Activated naive CD8-positive, alpha-beta T cell treated with anti-CD3 and anti-CD28 coated beads for 36 hours (primary cell): ENCODE data around the gene TRIM63. TPM values are rescaled to one million over a fixed set of nuclear protein-coding genes. Genes with fewer than 3 reads are reported as not detected.

Experiments used
- DNase-seq: peaks from one replicate; pipeline ENCODE4 v3.0.0; 2021
- H3K27ac Mint-ChIP-seq: one replicate; pipeline ENCODE4 v1.8.0; 2022; ENCODE audit warnings: mild to moderate bottlenecking, moderate library complexity, mixed read lengths
- H3K27me3 Mint-ChIP-seq: one replicate; pipeline ENCODE4 v1.8.0; 2022; ENCODE audit warnings: mild to moderate bottlenecking, mixed read lengths
- H3K36me3 Mint-ChIP-seq: one replicate; pipeline ENCODE4 v1.8.0; 2021; ENCODE audit warnings: mild to moderate bottlenecking, mixed read lengths
- H3K4me1 Mint-ChIP-seq: one replicate; pipeline ENCODE4 v1.8.0; 2021; ENCODE audit warnings: mixed read lengths
- H3K4me3 Mint-ChIP-seq: one replicate; pipeline ENCODE4 v1.8.0; 2022; ENCODE audit warnings: mild to moderate bottlenecking, moderate library complexity, mixed read lengths
- H3K9me3 Mint-ChIP-seq: one replicate; pipeline ENCODE4 v1.8.0; 2022; ENCODE audit warnings: mixed read lengths
- total RNA-seq, 2 experiments: library from RNA; stranded (reverse); gene quantifications; one replicate each; pipeline ENCODE4 v1.2.3, GENCODE V29; 2021

The TRIM63 gene
- total RNA-seq, 2 experiments from 2014 or later: not detected

- peak overlapping the region; percentile 82 for H3K4me3 Mint-ChIP-seq
- H3K27me3 Mint-ChIP-seq: no peaks in the 10 kb centered on the region
- peak overlapping the region; percentile 49 for H3K27ac Mint-ChIP-seq
- peaks cover 12% of the 10 kb centered on the region for H3K4me1 Mint-ChIP-seq
- H3K36me3 Mint-ChIP-seq: no peaks in the 10 kb centered on the region
- no peaks in the 10 kb centered on the region for H3K9me3 Mint-ChIP-seq
- DNase-seq: peak; percentile 81
These were observed 31.3 kb downstream of the TRIM63 start for GRCh38 chr1:26035959-26036755.

GRCh38 chr1:26035203-26035958 lies 32.0 kb downstream of the TRIM63 start:
- H3K27me3 Mint-ChIP-seq: no peaks in the 10 kb centered on the region
- peak; percentile 92 for DNase-seq
- peak overlapping the region; percentile 49 for H3K27ac Mint-ChIP-seq
- peaks cover 12% of the 10 kb centered on the region for H3K4me1 Mint-ChIP-seq
- H3K36me3 Mint-ChIP-seq: no peaks in the 10 kb centered on the region
- peak overlapping the region; percentile 82 for H3K4me3 Mint-ChIP-seq
- H3K9me3 Mint-ChIP-seq: no peaks in the 10 kb centered on the region

GRCh38 chr1:26034504-26035202 lies 32.8 kb downstream of the TRIM63 start:
- Mint-ChIP-seq H3K9me3 (no peaks in the 10 kb centered on the region), H3K36me3 (no peaks in the 10 kb centered on the region), H3K27ac (no peak overlapping the region), H3K4me1 (peaks cover 12% of the 10 kb centered on the region), H3K4me3 (peak overlapping the region; percentile 82), H3K27me3 (no peaks in the 10 kb centered on the region)
- DNase-seq: no peak

DNA sequence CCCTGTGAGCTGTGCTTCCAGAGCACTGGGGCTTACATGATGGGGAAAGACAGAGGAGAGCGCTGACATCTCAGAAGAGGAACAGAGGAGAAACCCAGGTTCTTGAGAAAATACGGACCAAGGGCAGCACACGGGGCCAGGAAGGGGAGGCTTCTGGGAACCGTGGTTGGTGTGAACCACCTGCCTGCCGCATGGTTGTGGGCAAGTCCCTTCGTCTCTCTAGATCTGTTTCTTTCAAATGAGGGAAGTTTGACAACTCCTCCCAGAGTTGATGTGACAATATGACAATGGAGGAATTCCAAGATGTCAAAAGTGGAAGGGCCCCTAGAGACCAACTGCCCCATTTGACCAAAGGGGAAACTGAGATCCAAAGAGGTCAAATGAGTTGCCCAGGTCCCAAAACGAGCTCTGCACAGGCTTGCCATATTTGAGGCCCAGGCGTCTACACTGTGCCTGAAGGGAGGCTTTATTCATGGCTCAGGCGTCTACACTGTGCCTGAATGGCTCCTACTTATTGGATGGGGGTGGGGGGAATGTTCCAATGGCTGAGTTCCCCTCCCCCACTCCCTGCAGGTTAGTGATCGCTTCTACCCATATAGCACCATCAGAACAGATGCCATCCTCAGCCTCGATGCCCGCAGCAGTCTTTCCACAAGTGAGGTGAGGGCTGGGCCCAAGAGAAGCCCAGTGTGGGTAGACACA lies 34.6 kb downstream of the TRIM63 start:
- H3K4me1 Mint-ChIP-seq: peaks cover 13% of the 10 kb centered on the region
- H3K27me3 Mint-ChIP-seq: no peaks in the 10 kb centered on the region
- no peak for DNase-seq
- H3K27ac Mint-ChIP-seq: no peak overlapping the region
- no peaks in the 10 kb centered on the region for H3K36me3 Mint-ChIP-seq
- H3K9me3 Mint-ChIP-seq: no peaks in the 10 kb centered on the region
- H3K4me3 Mint-ChIP-seq: no peak overlapping the region

- Mint-ChIP-seq H3K4me3 (no peak overlapping the region), H3K27ac (no peak overlapping the region), H3K9me3 (no peaks in the 10 kb centered on the region), H3K27me3 (no peaks in the 10 kb centered on the region), H3K4me1 (peaks cover 13% of the 10 kb centered on the region), H3K36me3 (no peaks in the 10 kb centered on the region)
- DNase-seq: no peak
These were observed 35.7 kb downstream of the TRIM63 start for GRCh38 chr1:26031611-26032220.

DNA sequence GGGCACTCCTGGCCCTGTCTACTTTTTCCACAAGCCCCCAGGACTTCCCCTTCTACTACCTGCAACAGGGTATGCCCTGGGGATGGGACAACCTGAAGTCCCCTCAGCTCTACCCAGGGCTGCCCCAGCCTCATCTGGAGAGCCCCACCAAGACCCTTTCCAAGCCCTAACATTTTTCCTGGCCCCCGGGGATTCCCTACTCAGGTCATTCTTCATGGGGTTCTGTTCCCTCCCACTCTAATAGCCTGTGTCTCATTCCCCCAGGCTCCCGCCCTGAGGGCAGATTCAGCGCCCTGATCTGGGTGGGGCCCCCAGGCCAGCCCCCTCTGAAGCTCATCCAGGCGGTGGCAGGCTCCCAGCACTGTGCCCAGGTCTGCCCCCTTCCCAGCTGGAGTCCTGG lies 36.2 kb downstream of the TRIM63 start:
- DNase-seq: no peak
- H3K27me3 Mint-ChIP-seq: no peaks in the 10 kb centered on the region
- H3K9me3 Mint-ChIP-seq: no peaks in the 10 kb centered on the region
- H3K36me3 Mint-ChIP-seq: no peaks in the 10 kb centered on the region
- H3K27ac Mint-ChIP-seq: no peak overlapping the region
- H3K4me1 Mint-ChIP-seq: peaks cover 10% of the 10 kb centered on the region
- H3K4me3 Mint-ChIP-seq: no peak overlapping the region

- peaks cover 6% of the 10 kb centered on the region for H3K4me1 Mint-ChIP-seq
- H3K27ac Mint-ChIP-seq: no peak overlapping the region
- no peaks in the 10 kb centered on the region for H3K36me3 Mint-ChIP-seq
- no peak overlapping the region for H3K4me3 Mint-ChIP-seq
- H3K27me3 Mint-ChIP-seq: no peaks in the 10 kb centered on the region
- no peak for DNase-seq
- no peaks in the 10 kb centered on the region for H3K9me3 Mint-ChIP-seq
These were observed 37.5 kb downstream of the TRIM63 start for GRCh38 chr1:26029864-26030481.

DNA sequence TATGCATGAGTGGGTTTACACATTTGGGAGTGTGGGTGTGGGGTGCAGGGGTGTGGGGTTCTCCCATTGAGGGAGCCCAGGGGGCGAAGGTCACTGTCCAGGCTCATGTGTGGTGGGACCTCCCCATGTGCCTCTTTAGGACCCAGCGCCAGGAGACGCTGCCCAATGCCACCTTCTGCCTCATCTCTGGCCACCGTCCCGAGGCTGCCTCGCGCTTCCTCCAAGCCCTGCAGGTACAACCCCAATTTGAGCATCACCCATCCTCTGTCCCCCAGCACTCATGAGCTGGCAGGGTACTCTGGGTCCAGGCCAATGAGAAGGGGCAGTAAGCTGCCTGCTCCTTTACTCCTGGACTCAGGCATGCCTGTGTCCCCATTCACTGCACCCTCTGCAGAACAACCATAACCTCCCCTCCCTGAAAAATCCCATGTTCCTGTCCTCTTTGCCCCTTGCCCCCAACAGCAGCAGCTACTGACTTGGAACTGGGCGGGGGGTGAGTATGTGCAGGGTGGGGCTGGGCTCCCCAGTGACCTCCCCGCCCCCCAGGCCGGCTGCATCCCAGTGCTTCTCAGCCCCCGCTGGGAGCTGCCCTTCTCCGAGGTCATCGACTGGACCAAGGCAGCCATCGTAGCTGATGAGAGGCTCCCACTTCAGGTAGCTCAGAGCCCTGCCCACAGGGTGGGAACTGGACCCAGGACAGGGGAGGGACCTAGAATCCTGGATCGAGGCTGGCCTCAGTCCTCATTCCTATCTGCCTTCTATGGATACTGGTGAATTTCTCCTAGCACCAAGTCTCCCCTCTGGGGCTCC lies 38.2 kb downstream of the TRIM63 start:
- no peak overlapping the region for H3K4me3 Mint-ChIP-seq
- H3K36me3 Mint-ChIP-seq: no peaks in the 10 kb centered on the region
- no peak for DNase-seq
- H3K27me3 Mint-ChIP-seq: no peaks in the 10 kb centered on the region
- H3K27ac Mint-ChIP-seq: no peak overlapping the region
- no peaks in the 10 kb centered on the region for H3K9me3 Mint-ChIP-seq
- peaks cover 1% of the 10 kb centered on the region for H3K4me1 Mint-ChIP-seq

DNA sequence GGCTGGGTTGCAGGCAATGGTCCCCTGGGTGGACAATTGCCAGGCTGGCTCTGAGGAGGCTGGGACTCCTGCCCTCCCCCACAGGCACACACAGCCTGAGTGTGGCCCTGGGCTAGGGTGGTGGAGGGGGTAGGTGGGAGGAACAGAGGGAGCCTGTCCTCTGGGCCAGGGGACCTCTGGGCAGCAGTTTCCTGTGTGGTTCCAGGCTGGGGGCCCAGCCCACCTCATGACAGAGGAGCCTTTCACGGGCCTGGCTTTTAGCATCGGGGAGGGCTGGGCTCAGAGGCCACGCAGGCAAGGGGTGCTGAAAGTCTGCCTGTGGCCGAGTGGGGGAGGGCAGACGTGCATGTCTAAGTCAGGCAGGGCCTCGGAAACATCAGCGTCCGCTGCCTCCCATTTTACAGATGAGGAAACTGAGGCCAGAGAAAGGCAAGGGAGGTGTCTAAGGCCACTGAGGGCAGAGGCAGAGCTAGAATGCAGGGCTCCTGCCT lies 38.9 kb downstream of the TRIM63 start:
- H3K36me3 Mint-ChIP-seq: no peaks in the 10 kb centered on the region
- H3K4me1 Mint-ChIP-seq: peaks cover 1% of the 10 kb centered on the region
- H3K9me3 Mint-ChIP-seq: no peaks in the 10 kb centered on the region
- no peak overlapping the region for H3K27ac Mint-ChIP-seq
- no peaks in the 10 kb centered on the region for H3K27me3 Mint-ChIP-seq
- DNase-seq: no peak
- no peak overlapping the region for H3K4me3 Mint-ChIP-seq

DNA sequence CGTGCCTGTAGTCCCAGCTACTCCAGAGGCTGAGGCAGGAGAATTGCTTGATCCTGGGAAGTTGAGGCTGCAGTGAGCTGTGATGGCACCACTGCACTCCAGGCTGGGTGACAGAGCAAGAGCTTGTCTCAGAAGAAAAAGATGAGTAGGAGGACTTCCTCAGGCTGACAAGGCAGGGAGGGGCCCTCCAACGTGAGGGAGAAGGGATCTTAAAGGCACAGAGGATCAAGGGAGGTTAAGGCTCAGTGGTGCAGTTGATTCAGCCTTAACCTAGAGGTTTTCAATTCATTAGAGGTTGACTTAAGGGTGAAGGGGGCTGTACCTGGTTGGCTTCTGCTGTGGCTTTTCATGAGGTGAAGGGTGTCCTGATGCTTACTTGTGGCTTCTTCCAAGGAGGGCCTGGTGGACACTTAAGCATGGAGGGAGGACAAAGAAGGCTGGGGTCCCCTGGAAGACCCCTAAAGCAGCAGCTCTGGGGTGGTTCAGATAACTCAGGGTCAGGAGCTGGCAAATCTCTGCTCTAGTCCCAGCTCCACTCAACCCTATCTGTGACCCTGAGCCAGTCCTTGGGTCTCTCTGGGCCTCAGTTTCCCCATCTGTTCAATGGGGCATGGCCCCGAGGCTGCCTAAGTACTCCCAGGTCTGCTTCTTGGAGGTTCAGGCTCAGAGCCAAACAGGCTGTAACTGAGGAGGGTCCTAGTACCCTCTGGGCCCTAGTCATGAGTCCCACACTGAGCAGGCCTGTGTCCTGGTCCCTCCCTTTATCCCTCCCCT lies 39.5 kb downstream of the TRIM63 start:
- Mint-ChIP-seq H3K27me3 (no peaks in the 10 kb centered on the region), H3K9me3 (no peaks in the 10 kb centered on the region), H3K36me3 (no peaks in the 10 kb centered on the region), H3K27ac (no peak overlapping the region), H3K4me1 (peaks cover 1% of the 10 kb centered on the region), H3K4me3 (no peak overlapping the region)
- DNase-seq: no peak

GRCh38 chr1:26025517-26025916 lies 41.9 kb downstream of the TRIM63 start:
- peaks cover 4% of the 10 kb centered on the region for H3K27me3 Mint-ChIP-seq

DNA sequence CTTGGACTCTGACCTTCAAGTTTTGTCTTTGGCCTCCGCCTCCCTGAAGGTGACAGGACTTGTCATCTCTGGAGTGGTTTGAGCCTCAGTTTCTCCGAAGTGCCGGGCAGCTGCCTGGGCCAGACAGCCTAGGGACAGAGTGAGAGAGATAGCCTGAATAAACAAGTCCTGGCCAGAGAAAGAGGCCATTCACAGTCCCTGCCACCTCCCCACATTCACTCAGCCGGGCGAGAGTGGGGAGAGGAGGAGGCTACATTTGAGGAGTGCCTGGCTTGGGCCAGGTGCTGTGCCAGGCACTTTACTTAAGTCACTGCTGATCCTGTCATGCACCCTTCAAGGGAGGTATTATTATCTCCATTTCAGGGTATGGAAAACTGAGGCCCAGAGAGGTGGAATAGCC lies 42.4 kb downstream of the TRIM63 start:
- Mint-ChIP-seq H3K36me3 (no peaks in the 10 kb centered on the region), H3K27me3 (peaks cover 4% of the 10 kb centered on the region), H3K9me3 (no peaks in the 10 kb centered on the region), H3K27ac (no peak overlapping the region), H3K4me3 (no peak overlapping the region), H3K4me1 (peaks cover 1% of the 10 kb centered on the region)
- DNase-seq: no peak

More at GRCh38 chr1:26025517-26025916, 41.9 kb downstream of the TRIM63 start:
- DNase-seq: no peak
- peaks cover 1% of the 10 kb centered on the region for H3K4me1 Mint-ChIP-seq
- H3K36me3 Mint-ChIP-seq: no peaks in the 10 kb centered on the region
- no peak overlapping the region for H3K4me3 Mint-ChIP-seq
- H3K27ac Mint-ChIP-seq: no peak overlapping the region
- H3K9me3 Mint-ChIP-seq: no peaks in the 10 kb centered on the region

GRCh38 chr1:26023826-26024225 lies 43.6 kb downstream of the TRIM63 start:
- Mint-ChIP-seq H3K27me3 (peaks cover 4% of the 10 kb centered on the region), H3K36me3 (no peaks in the 10 kb centered on the region), H3K4me1 (peaks cover 8% of the 10 kb centered on the region), H3K27ac (no peak overlapping the region), H3K9me3 (no peaks in the 10 kb centered on the region), H3K4me3 (no peak overlapping the region)
- no peak for DNase-seq
